ENCODE data around the gene EPO.

Gene EPO

GRCh38 chr7:100675581-100676350, 44.5 kb upstream of the EPO start:
- TF ChIP-seq CTCF (IDR thresholded peaks at IDR 0.05; ENCODE audit: low read depth, low read length, poor library complexity, severe bottlenecking): no peak
- Histone ChIP-seq H4K20me1 (ENCODE audit: control insufficient read depth, insufficient read depth, low read depth, low read length) (peaks cover 9% of the 10 kb centered on the region; the same call in 1 of the 2 replicates), H3K9me2 (replicated peaks; ENCODE audit: control insufficient read depth, low read length) (no peaks in the 10 kb centered on the region), H3F3A (ENCODE audit: control insufficient read depth, insufficient read depth) (peaks cover 10% of the 10 kb centered on the region), H3K9me3 (ENCODE audit: control insufficient read depth, insufficient read depth, low read length) (no peaks in the 10 kb centered on the region), H3K4me1 (ENCODE audit: control insufficient read depth, low read length) (peaks cover 14% of the 10 kb centered on the region), H3K4me3 (ENCODE audit: low read length) (peak overlapping the region; percentile 93), H3K36me3 (ENCODE audit: control insufficient read depth, low read length) (peaks cover 51% of the 10 kb centered on the region), H3K27ac (ENCODE audit: low read depth, low read length) (peak overlapping the region; percentile 73), H3K27me3 (ENCODE audit: control insufficient read depth, low read length) (peaks cover 11% of the 10 kb centered on the region), H3K79me2 (ENCODE audit: control insufficient read depth, low read length) (peaks cover 44% of the 10 kb centered on the region), H3K4me2 (ENCODE audit: low read length) (peak overlapping the region; percentile 67)

- H3K27me3 ChIP-seq (ENCODE audit: control insufficient read depth, low read length): peaks cover 4% of the 10 kb centered on the region; the same call in 1 of the 2 replicates
- H3K27ac ChIP-seq (ENCODE audit: low read depth, low read length): peak overlapping the region; percentile 73
- peaks cover 9% of the 10 kb centered on the region; the same call in 1 of the 2 replicates for H4K20me1 ChIP-seq (ENCODE audit: control insufficient read depth, insufficient read depth, low read depth, low read length)
- no peaks in the 10 kb centered on the region for H3K9me2 ChIP-seq (replicated peaks; ENCODE audit: control insufficient read depth, low read length)
- H3K9me3 ChIP-seq (ENCODE audit: control insufficient read depth, insufficient read depth, low read length): no peaks in the 10 kb centered on the region
- peaks cover 44% of the 10 kb centered on the region for H3K79me2 ChIP-seq (ENCODE audit: control insufficient read depth, low read length)
- peaks cover 59% of the 10 kb centered on the region for H3K36me3 ChIP-seq (ENCODE audit: control insufficient read depth, low read length)
- peak overlapping the region; percentile 93 for H3K4me3 ChIP-seq (ENCODE audit: low read length)
- H3K4me2 ChIP-seq (ENCODE audit: low read length): peak overlapping the region; percentile 67
- H3F3A ChIP-seq (ENCODE audit: control insufficient read depth, insufficient read depth): peaks cover 19% of the 10 kb centered on the region
- H3K4me1 ChIP-seq (ENCODE audit: control insufficient read depth, low read length): peaks cover 14% of the 10 kb centered on the region
- TF ChIP-seq EZH2phosphoT487 (IDR thresholded peaks at IDR 0.05; ENCODE audit: borderline replicate concordance, low read length): no peak
- no peak for TF ChIP-seq CTCF (IDR thresholded peaks at IDR 0.05; ENCODE audit: low read depth, low read length, poor library complexity, severe bottlenecking)
Observed at GRCh38 chr7:100676501-100677306, 43.6 kb upstream of the EPO start.

GRCh38 chr7:100677308-100678267, 42.7 kb upstream of the EPO start:
- H3K4me3 ChIP-seq (ENCODE audit: low read length): no peak overlapping the region
- no peak overlapping the region for H3K4me2 ChIP-seq (ENCODE audit: low read length)
- H4K20me1 ChIP-seq (ENCODE audit: control insufficient read depth, insufficient read depth, low read depth, low read length): peaks cover 9% of the 10 kb centered on the region; the same call in 1 of the 2 replicates
- no peaks in the 10 kb centered on the region for H3K9me2 ChIP-seq (replicated peaks; ENCODE audit: control insufficient read depth, low read length)
- H3K79me2 ChIP-seq (ENCODE audit: control insufficient read depth, low read length): peaks cover 44% of the 10 kb centered on the region
- peaks cover 67% of the 10 kb centered on the region for H3K36me3 ChIP-seq (ENCODE audit: control insufficient read depth, low read length)
- no peak for TF ChIP-seq EZH2phosphoT487 (IDR thresholded peaks at IDR 0.05; ENCODE audit: borderline replicate concordance, low read length)
- no peak for TF ChIP-seq CTCF (IDR thresholded peaks at IDR 0.05; ENCODE audit: low read depth, low read length, poor library complexity, severe bottlenecking)
- peaks cover 14% of the 10 kb centered on the region for H3K4me1 ChIP-seq (ENCODE audit: control insufficient read depth, low read length)
- H3K9me3 ChIP-seq (ENCODE audit: control insufficient read depth, insufficient read depth, low read length): no peaks in the 10 kb centered on the region
- no peak overlapping the region for H3K27ac ChIP-seq (ENCODE audit: low read depth, low read length)
- peaks cover 19% of the 10 kb centered on the region for H3F3A ChIP-seq (ENCODE audit: control insufficient read depth, insufficient read depth)
- H3K27me3 ChIP-seq (ENCODE audit: control insufficient read depth, low read length): no peaks in the 10 kb centered on the region

Data from DOHH2 (cell line).